ENCODE results near the gene ADGRG3. TPM values are rescaled to one million over a fixed set of nuclear protein-coding genes. Genes with fewer than 3 reads are reported as not detected.

The ADGRG3 gene
- polyA plus RNA-seq, 3 donors = 0.41 to 1.0 TPM; not detected in 1

Other genes with a start within 250 kb of the ADGRG3 start
- gene CIAPIN1, start 220.9 kb upstream of the ADGRG3 start, polyA plus RNA-seq = 10 to 100 TPM; 24.0 to 46.5 (median 42.1) TPM
- gene COQ9, start 220.8 kb upstream of the ADGRG3 start, polyA plus RNA-seq = 10 to 100 TPM; 32.7 to 47.8 (median 38.4) TPM
- gene POLR2C, start 205.6 kb upstream of the ADGRG3 start, polyA plus RNA-seq = 10 to 100 TPM; 22.6 to 51.3 (median 24.4) TPM
- gene DOK4, start 181.8 kb upstream of the ADGRG3 start, polyA plus RNA-seq = under 1 TPM in 2 of 3 donors, not detected in 1; 0.09 to 0.17 TPM
- not detected for gene CCDC102A, start 131.7 kb upstream of the ADGRG3 start, polyA plus RNA-seq
- gene ADGRG5, start 125.7 kb upstream of the ADGRG3 start, polyA plus RNA-seq = 1 to 10 TPM in 1 of 3 donors, under 1 TPM in 2; 0.91 to 1.2 (median 0.97) TPM
- under 1 TPM; 0.07 to 0.39 (median 0.08) TPM for gene ADGRG1, start 39.7 kb upstream of the ADGRG3 start, polyA plus RNA-seq
- gene DRC7, start 26.5 kb downstream of the ADGRG3 start, polyA plus RNA-seq = under 1 TPM in 2 of 3 donors, not detected in 1; 0.11 to 0.41 TPM
- gene KATNB1, start 67.5 kb downstream of the ADGRG3 start, polyA plus RNA-seq = 10 to 100 TPM; 16.9 to 35.6 (median 17.7) TPM
- gene KIFC3, start 134.2 kb downstream of the ADGRG3 start, polyA plus RNA-seq = 1 to 10 TPM in 1 of 3 donors, under 1 TPM in 1, not detected in 1; 0.24 to 1.7 TPM

Measured in CD14-positive monocyte (primary cell).